ENCODE results near the gene PABPN1L. TPM values are rescaled to one million over a fixed set of nuclear protein-coding genes. Genes with fewer than 3 reads are reported as not detected.

PABPN1L gene
- total and polyA plus RNA-seq, 8 donors = 0.15 TPM; not detected in 7

- Histone ChIP-seq H3K4me3 (no peak overlapping the region), H3K27me3 (peaks cover 0 to 60% (median 28%) of the 10 kb centered on the region in 3 donors), H3K9me3 (no peaks in the 10 kb centered on the region), H3K4me1 (peaks cover 0 to 9% (median 7%) of the 10 kb centered on the region in 4 donors), H3K27ac (no peak overlapping the region), H3K36me3 (peaks cover 0 to 31% (median 26%) of the 10 kb centered on the region in 4 donors)
- no peak for DNase-seq
- intact Hi-C loops (cut with DNase I; ENCODE audit: low total_unique reads) = no loop called here
- 89 to 92% (median 91%) methylated on average over 34 of the region's 34 CpGs for WGBS, 5 donors
- TF ChIP-seq POLR2A (IDR thresholded peaks at IDR 0.05) = no peak
- TF ChIP-seq EP300 (IDR thresholded peaks at IDR 0.05) = no peak
These were observed 8.6 kb upstream of the PABPN1L start for GRCh38 chr16:88874938-88875599.

- TF ChIP-seq EP300 (IDR thresholded peaks at IDR 0.05) (no peak), POLR2AphosphoS5 (IDR thresholded peaks at IDR 0.05) (no peak), POLR2A (IDR thresholded peaks at IDR 0.05) (no peak)
- peaks cover 0 to 61% (median 37%) of the 10 kb centered on the region in 3 donors for H3K27me3 ChIP-seq
- peaks cover 0 to 16% (median 12%) of the 10 kb centered on the region in 4 donors for H3K36me3 ChIP-seq
- H3K4me3 ChIP-seq = no peak overlapping the region
- H3K9me3 ChIP-seq = no peaks in the 10 kb centered on the region
- 70 to 85% (median 71%) methylated on average over 5 to 25 of the region's 25 CpGs for WGBS, 5 donors
- intact Hi-C loops (cut with DNase I; ENCODE audit: low total_unique reads) = no loop called here
- peaks cover 0 to 9% (median 7%) of the 10 kb centered on the region in 4 donors for H3K4me1 ChIP-seq
- DNase-seq = no peak
- no peak overlapping the region for H3K27ac ChIP-seq
These were observed 6.3 kb upstream of the PABPN1L start for GRCh38 chr16:88872650-88873331.

- peaks cover 0 to 62% (median 37%) of the 10 kb centered on the region in 3 donors for H3K27me3 ChIP-seq
- intact Hi-C loops (cut with DNase I; ENCODE audit: low total_unique reads) = no loop called here
- H3K9me3 ChIP-seq = no peaks in the 10 kb centered on the region
- H3K36me3 ChIP-seq = peaks cover 0 to 8% (median 7%) of the 10 kb centered on the region in 4 donors
- no peak overlapping the region for H3K27ac ChIP-seq
- no peak overlapping the region for H3K4me3 ChIP-seq
- peaks cover 0 to 9% (median 7%) of the 10 kb centered on the region in 4 donors for H3K4me1 ChIP-seq
- DNase-seq = no peak
- 68 to 80% (median 72%) methylated on average over 4 to 21 of the region's 21 CpGs for WGBS, 5 donors
- no peak for TF ChIP-seq POLR2AphosphoS5 (IDR thresholded peaks at IDR 0.05)
- TF ChIP-seq CTCF (IDR thresholded peaks at IDR 0.05) = no peak
- no peak for TF ChIP-seq POLR2A (IDR thresholded peaks at IDR 0.05)
- TF ChIP-seq EP300 (IDR thresholded peaks at IDR 0.05) = no peak
These were observed 5.4 kb upstream of the PABPN1L start for GRCh38 chr16:88871730-88872416.

- Histone ChIP-seq H3K9me3 (no peaks in the 10 kb centered on the region), H3K4me1 (peaks cover 0 to 9% (median 7%) of the 10 kb centered on the region in 4 donors), H3K36me3 (peaks cover 0 to 2% (median 1%) of the 10 kb centered on the region in 4 donors), H3K27me3 (peaks cover 0 to 66% (median 37%) of the 10 kb centered on the region in 3 donors), H3K4me3 (no peak overlapping the region), H3K27ac (no peak overlapping the region)
- TF ChIP-seq EP300 (IDR thresholded peaks at IDR 0.05) = no peak
- TF ChIP-seq CTCF (IDR thresholded peaks at IDR 0.05) = no peak
- no peak for TF ChIP-seq POLR2A (IDR thresholded peaks at IDR 0.05)
- intact Hi-C loops (cut with DNase I; ENCODE audit: low total_unique reads) = no loop called here
- no peak for DNase-seq
- WGBS, 5 donors = 20 to 31% (median 25%) methylated on average over 6 to 8 of the region's 8 CpGs
These were observed 4.9 kb upstream of the PABPN1L start for GRCh38 chr16:88871349-88871702.

- H3K36me3 ChIP-seq = no peaks in the 10 kb centered on the region
- DNase-seq = peak in 1 of 2 donors; percentile 59
- intact Hi-C loops (cut with DNase I; ENCODE audit: low total_unique reads) = no loop called here
- TF ChIP-seq EP300 (IDR thresholded peaks at IDR 0.05) = no peak
- no peak for TF ChIP-seq POLR2A (IDR thresholded peaks at IDR 0.05)
- no peak for TF ChIP-seq CTCF (IDR thresholded peaks at IDR 0.05)
- TF ChIP-seq POLR2AphosphoS5 (IDR thresholded peaks at IDR 0.05) = no peak
- 32 to 70% (median 39%) methylated on average over 8 to 37 of the region's 37 CpGs for WGBS, 5 donors
- H3K27me3 ChIP-seq = peaks cover 0 to 72% (median 37%) of the 10 kb centered on the region in 3 donors
- peak overlapping the region in 1 of 4 donors; percentile 13 for H3K4me3 ChIP-seq
- no peaks in the 10 kb centered on the region for H3K9me3 ChIP-seq
- peaks cover 0 to 9% (median 7%) of the 10 kb centered on the region in 4 donors for H3K4me1 ChIP-seq
- H3K27ac ChIP-seq = no peak overlapping the region
These were observed 4.3 kb upstream of the PABPN1L start for GRCh38 chr16:88870608-88871348.

All from stomach (tissue), 9 donors.